C4-2B (cell line): Measurements from ENCODE around the gene OIT3.

ENCODE experiments used
- H3K27ac ChIP-seq: fragments of 450-650 bp; 2 replicates; pipeline ENCODE4 v1.5.1; 2017
- ZFX ChIP-seq: fragments of 450-650 bp; IDR thresholded peaks from 2 replicates; pipeline ENCODE4 v1.6.1; 2017
- TF ChIP-seq, protein P1 (sequence below): fragments of 450-650 bp; conservative IDR thresholded peaks from 2 replicates; pipeline ENCODE4 v1.5.1; 2017; ENCODE audit warnings: mild to moderate bottlenecking

OIT3 gene

DNA sequence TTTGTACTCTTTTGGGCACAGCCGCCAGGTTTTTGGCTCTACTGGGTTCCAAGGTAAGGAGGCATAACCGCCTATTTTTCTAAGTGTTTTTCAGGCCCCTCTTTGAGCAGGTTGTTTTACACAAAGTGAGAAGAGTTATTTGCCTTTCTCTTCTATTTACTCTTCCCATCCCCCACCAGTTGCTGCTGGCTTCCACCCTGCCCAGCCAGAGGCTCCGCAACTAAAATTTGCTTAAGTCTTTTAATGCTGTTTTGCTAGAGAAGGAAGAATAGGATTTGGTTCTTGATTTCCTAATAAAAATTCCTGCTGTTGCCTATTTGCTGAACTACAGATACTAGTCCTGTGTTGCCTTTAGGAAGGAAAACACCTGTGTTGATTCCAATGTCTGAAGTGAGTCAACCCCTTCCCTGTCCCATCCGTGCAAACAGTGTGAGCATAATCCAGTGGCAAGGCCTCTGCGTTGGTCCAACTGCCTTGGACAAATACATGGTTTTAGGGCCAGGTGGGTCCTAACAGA lies 59.2 kb downstream of the OIT3 start:
- no peak for TF ChIP-seq ZFX
- TF ChIP-seq, protein P1, sequence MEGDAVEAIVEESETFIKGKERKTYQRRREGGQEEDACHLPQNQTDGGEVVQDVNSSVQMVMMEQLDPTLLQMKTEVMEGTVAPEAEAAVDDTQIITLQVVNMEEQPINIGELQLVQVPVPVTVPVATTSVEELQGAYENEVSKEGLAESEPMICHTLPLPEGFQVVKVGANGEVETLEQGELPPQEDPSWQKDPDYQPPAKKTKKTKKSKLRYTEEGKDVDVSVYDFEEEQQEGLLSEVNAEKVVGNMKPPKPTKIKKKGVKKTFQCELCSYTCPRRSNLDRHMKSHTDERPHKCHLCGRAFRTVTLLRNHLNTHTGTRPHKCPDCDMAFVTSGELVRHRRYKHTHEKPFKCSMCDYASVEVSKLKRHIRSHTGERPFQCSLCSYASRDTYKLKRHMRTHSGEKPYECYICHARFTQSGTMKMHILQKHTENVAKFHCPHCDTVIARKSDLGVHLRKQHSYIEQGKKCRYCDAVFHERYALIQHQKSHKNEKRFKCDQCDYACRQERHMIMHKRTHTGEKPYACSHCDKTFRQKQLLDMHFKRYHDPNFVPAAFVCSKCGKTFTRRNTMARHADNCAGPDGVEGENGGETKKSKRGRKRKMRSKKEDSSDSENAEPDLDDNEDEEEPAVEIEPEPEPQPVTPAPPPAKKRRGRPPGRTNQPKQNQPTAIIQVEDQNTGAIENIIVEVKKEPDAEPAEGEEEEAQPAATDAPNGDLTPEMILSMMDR, result no peak
- no peak overlapping the region; the same call in 1 of the 2 replicates for H3K27ac ChIP-seq

DNA sequence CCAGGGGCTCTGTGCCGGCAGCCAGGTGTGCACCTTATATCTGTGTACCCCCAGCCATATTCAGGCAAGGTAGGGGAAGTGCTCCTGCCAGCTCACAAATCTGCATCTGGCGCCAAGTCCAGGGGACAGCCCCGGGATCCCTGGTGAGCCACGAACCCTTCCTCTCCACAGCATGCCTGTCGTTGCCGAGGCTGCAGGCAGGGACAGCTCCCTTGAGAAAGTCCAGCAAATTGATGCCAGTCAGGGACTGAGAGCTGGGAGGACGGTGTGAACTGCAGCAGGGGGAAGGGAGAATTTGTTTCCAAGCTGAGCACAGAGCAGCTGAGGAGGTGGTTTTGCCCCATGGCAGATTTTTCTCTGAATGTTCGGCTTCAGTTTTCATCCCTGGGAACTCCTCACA lies 60.1 kb downstream of the OIT3 start:
- TF ChIP-seq ZFX, result no peak
- TF ChIP-seq, protein P1, result no peak
- H3K27ac ChIP-seq, result no peak overlapping the region

DNA sequence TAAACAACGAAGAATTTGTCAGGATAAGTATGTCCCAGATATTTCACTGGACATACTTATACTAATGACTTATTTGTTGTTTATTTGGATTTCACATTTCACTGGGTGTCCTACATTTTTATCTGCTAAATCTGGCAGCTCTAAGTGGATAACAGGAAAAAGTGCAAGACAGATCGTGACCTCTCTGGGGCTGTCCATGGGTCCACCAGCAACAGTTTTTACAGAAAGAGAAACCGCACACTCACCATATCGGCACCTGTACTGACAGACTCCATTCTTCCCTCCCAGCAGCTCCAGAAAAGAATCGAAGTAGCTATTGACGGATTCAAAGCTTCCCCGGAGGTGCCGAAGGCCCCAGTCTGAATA lies 60.7 kb downstream of the OIT3 start:
- TF ChIP-seq, protein P1, result no peak
- no peak for TF ChIP-seq ZFX
- H3K27ac ChIP-seq, result no peak overlapping the region

DNA sequence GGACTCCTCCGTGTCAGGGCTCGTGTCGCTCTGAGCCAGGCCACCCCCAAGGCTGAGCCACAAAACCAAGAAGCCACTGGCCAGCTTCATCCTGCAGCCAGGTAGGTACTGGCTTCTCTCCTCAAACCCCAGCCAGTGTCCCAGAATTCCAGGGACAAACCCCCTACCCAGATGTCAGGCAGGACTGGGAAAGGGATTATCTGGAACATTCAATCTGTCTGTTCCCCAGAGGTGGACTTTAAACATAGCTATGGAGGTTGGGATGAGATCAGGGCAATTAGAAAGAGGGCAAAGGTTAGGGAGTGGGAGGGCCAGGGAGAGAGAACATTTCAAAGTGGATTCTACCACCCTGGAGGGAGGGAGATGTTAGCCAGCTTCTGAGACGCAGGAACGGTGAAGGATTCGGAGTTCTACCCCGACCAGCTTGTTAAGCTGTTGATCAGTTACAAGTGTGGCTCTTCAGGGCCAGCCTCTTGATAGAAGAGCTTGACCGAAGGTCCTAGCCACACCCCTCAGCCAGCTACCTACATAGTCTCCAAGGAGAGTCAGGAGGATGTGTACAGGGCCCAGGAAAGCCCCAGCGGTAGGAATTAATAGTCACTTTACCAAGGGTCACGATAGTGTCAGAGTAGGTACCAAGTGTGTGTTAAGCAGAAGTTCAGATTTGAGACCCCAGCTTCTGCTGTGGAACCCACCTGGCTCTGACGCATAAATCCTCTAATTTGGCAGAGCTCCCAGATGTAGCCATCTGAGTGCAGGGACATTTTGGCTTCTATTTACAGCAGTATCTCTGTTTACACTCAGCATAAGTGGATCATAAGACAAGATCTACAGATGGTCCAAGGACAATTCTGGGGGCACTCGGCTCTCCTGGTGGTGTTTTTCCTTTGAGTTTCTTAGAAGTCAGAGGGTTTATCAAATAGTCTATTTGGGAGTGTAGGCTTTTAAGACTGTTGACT lies 61.3 kb downstream of the OIT3 start, which contains the start of gene PLA2G12B:
Gene PLA2G12B, minus strand, starts transcription at position 211 of the 959 bp plus-strand sequence. Its CDS starts 121 bp downstream, at position 90.
- no peak within 1 kb of the TSS for H3K27ac ChIP-seq
- TF ChIP-seq, protein P1, result no peak
- no peak for TF ChIP-seq ZFX

DNA sequence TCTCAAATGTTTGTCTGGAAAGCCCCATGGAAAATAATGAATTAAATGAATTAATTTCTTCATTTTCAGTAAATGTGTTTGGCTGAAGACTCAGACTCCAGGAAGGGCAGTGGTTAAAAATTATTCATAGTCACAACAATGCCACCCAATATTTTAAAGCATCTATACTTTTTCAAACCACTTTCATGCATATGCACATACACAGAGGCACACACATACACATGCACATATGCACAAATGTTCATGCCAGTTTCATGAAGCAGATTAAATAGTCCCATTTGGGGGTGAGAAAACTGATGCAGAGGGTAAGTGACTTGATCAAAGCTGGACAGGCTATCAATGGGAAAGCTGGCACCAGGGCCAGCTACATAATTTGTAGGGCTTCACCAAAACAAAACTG lies 62.5 kb downstream of the OIT3 start:
- H3K27ac ChIP-seq, result no peak overlapping the region
- TF ChIP-seq, protein P1, result no peak
- no peak for TF ChIP-seq ZFX

DNA sequence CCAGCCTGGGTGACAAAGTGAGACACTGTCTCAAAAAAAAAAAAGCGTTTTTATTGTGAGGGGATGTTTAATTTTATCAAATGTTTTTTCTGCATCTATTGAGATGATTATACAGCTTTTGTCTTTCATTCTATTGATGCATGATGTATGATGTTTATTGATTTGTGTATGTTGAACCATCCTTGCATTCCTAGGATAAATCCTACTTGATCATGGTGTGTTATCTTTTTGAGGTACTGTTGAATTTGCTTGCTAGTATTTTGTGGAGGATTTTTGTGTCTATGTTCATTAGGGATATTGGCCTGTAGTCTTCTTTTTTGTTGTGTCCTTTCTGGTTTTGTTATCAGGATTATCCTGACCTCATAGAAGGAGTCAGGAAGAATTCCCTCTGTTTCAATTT lies 83.3 kb downstream of the OIT3 start:
- TF ChIP-seq, protein P1, result no peak
- TF ChIP-seq ZFX, result no peak
- no peak overlapping the region for H3K27ac ChIP-seq

DNA sequence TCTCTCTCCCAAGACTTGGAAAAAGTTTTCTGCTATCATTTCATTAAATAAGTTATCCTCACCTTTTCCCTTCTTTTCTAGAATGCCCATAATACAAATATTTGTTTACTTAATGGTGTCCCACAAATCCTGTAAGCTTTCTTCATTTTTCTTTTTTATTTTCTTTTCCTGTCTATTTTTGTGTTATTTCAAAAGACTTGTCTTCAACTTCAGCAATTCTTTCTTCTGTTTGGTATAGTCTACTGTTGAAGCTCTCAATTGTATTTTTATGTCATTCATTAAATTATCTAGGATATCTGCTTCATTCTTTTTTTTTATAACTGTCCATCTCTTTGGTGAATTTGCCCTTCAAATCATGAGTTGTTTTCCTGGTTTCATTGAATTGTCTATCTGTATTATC lies 86.2 kb downstream of the OIT3 start:
- no peak overlapping the region for H3K27ac ChIP-seq
- TF ChIP-seq, protein P1, result no peak
- no peak for TF ChIP-seq ZFX
